Adipose tissue (tissue), 3 donors: ENCODE data around the gene SNTG2. TPM values are rescaled to one million over a fixed set of nuclear protein-coding genes. Genes with fewer than 3 reads are reported as not detected.

ENCODE experiments used
- H3K27ac ChIP-seq: one replicate; pipeline ENCODE4 v1.5.1; 2013; ENCODE audit warnings: low read depth, low read length
- WGBS, 3 donors: extraction: QIAGEN DNeasy Blood & Tissue Kit; methylation state at CpG; one replicate each; pipeline ENCODE4 v1.1.7; 2013; 5-methylcytosine and 5-hydroxymethylcytosine counted together
- polyA plus RNA-seq, 3 donors: library from polyadenylated mRNA; stranded (reverse); fragments of 200-250 nt; gene quantifications; one replicate each; pipeline ENCODE4 v1.2.3, GENCODE V29; 2013
- donor health status: healthy with polysubstance abuse.
- donor health status: Bipolar disorder and iron deficiency.
- donor health status: healthy.

SNTG2 gene
- polyA plus RNA-seq, 3 donors: 0.56 to 2.8 (median 2.7) TPM

GRCh38 chr2:1301056-1301455 lies 350.4 kb downstream of the SNTG2 start:
- 89 to 92% (median 90%) methylated on average over 5 of the region's 5 CpGs for WGBS, 3 donors
- no peak overlapping the region for H3K27ac ChIP-seq

DNA sequence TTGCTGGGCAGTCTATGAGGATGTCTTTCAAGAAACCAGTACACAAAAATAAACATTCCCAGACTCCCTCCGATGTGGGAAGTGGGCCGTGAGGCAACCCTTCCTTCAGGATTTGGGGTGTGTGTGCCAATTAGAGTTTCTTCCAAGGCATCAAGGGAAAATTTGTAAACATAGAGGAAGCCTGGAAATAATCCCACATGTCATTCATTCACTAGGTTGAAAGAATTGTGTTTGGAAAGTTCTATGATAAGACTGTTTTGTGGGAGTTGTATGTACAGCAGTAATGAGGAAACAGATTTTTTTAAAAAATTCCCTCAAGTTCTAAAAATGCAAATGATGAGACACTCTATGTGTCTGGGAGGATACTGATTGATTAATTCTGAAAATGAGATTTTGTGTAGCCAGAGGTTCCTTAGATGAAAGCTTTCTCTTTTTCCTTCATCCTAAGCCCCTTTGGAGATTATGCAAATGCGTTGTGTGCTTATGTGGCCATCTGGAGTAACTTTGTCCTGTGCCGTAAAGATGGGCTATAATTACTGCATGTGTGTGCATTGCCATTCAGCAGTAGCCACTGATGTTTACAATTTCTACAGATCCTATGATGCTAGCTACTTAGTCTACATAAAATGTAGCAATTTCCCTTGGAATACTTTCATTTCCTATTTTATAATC lies 354.8 kb downstream of the SNTG2 start:
- 54 to 69% (median 68%) methylated on average over 4 of the region's 4 CpGs for WGBS, 3 donors
- H3K27ac ChIP-seq: no peak overlapping the region

- WGBS, 3 donors: 85 to 89% (median 88%) methylated on average over 13 of the region's 13 CpGs
- H3K27ac ChIP-seq: no peak overlapping the region
These were observed 355.5 kb downstream of the SNTG2 start for GRCh38 chr2:1306014-1306686.

GRCh38 chr2:1306687-1307516 lies 356.3 kb downstream of the SNTG2 start:
- H3K27ac ChIP-seq: no peak overlapping the region
- 91 to 94% (median 94%) methylated on average over 17 of the region's 17 CpGs for WGBS, 3 donors

DNA sequence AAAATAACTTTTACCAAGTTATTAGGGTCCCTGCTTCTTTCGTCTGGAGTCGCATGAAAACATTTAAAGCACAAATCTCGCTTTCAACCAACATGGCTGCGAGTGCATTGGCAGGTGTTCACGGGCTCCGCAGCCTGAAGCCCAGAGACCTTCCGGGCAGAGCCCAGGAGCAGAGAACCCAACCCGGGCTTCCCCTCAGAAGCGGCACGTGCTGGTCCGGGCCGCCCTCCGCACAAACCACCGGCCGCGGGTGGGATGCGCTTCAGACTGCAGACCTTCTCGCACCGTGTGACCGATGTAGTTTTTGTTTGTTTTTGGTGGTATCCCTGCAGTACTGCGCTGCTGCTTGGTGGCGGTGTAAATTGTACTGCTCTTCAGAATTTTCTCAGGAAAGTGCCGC lies 357.0 kb downstream of the SNTG2 start:
- H3K27ac ChIP-seq: no peak overlapping the region
- 91 to 95% (median 92%) methylated on average over 23 of the region's 23 CpGs for WGBS, 3 donors

GRCh38 chr2:1308678-1309077 lies 358.0 kb downstream of the SNTG2 start:
- H3K27ac ChIP-seq: no peak overlapping the region
- 89 to 97% (median 90%) methylated on average over 8 of the region's 8 CpGs for WGBS, 3 donors

- WGBS, 3 donors: 93 to 95% (median 93%) methylated on average over 3 of the region's 3 CpGs
- H3K27ac ChIP-seq: no peak overlapping the region
These were observed 358.9 kb downstream of the SNTG2 start for GRCh38 chr2:1309507-1309906.

GRCh38 chr2:1310202-1310601 lies 359.6 kb downstream of the SNTG2 start:
- H3K27ac ChIP-seq: no peak overlapping the region
- WGBS, 3 donors: 87 to 95% (median 92%) methylated on average over 7 of the region's 7 CpGs

- H3K27ac ChIP-seq: no peak overlapping the region
- 89 to 93% (median 90%) methylated on average over 10 of the region's 10 CpGs for WGBS, 3 donors
These were observed 360.2 kb downstream of the SNTG2 start for GRCh38 chr2:1310866-1311265.

DNA sequence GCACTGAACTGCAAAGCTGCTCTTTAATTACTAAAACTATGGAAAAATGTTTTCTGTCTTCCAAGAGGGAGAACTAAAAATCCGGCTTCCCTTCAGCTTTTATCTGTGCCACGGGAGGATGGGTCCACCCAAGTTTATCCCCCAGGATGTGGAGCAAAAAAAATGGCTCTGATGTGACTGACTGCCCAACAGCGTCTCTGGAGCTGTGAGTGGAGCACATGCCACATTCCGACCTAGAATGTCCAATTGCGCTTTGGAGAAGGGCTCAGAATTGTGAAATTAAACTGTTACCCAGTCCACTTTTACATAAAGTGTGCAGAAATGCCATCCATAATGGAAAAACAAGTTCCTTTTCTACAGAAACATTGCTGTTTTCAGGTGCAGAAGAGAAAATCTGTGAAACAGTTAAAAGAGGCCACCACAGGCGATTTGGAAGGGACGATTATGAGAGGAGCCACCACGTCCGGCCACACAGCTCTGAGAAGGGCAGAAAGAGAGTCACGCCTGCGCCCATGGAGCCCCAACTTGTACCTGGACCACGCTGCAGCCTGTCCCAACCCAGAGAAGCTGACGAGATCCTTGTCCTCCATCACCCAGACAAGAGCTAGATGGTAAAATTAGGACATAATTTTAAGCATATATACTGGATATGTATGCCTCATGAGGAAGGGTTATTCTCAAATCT lies 362.7 kb downstream of the SNTG2 start:
- H3K27ac ChIP-seq: no peak overlapping the region
- 54 to 82% (median 80%) methylated on average over 13 of the region's 13 CpGs for WGBS, 3 donors

- WGBS, 3 donors: 51 to 94% (median 88%) methylated on average over 6 of the region's 6 CpGs
- no peak overlapping the region for H3K27ac ChIP-seq
These were observed 363.6 kb downstream of the SNTG2 start for GRCh38 chr2:1314254-1314653.

DNA sequence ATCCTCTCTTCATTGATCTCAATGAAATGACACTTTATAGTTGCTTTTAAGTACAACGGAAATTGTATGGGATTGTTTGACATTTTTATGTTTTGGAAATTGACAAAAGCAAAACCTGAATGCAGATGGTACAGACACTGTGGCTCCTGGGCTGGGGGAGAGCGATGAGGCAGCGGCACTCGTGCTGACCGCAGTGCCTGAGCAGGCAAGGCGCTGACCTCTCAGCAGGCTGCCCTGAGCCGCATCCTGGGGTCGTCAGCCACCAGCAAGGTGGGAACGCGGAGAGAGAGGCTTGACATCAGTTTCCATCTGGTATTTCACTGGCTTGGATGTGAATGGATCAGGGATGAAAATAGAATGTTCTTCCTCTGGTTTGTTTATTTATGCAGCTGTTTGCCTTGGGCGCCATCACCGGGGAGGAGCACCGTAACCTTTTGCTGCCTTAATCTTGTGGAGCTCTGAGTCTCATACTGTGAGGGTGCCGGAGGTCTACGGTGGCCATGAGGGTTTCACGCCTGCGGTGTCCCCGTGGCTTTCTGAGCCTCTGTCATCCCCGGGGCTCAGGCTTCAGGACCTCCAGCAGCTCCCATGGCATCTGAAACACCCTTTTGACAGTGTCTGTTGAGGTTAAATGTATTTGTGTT lies 367.8 kb downstream of the SNTG2 start:
- no peak overlapping the region for H3K27ac ChIP-seq
- 68 to 79% (median 68%) methylated on average over 19 of the region's 19 CpGs for WGBS, 3 donors

DNA sequence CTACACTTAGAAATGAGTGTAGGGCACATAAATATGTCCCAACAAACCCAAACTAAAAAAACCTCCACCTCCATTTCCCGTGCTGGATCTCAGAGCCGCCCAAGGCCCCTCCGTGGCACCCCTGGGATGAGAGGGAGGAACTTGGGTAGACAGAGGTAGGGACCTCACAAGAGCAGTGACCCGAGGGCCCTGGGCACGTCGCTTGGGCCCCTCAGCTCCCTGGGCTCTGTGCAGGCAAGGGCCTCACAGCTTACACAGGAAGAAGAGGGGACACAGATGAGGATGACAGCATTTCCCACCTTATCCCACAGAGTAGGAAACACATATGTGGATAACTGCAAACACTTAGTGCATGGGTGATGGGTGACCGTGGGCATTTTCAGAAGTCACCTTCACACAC lies 368.7 kb downstream of the SNTG2 start:
- no peak overlapping the region for H3K27ac ChIP-seq
- WGBS, 3 donors: 78 to 91% (median 89%) methylated on average over 7 of the region's 7 CpGs

DNA sequence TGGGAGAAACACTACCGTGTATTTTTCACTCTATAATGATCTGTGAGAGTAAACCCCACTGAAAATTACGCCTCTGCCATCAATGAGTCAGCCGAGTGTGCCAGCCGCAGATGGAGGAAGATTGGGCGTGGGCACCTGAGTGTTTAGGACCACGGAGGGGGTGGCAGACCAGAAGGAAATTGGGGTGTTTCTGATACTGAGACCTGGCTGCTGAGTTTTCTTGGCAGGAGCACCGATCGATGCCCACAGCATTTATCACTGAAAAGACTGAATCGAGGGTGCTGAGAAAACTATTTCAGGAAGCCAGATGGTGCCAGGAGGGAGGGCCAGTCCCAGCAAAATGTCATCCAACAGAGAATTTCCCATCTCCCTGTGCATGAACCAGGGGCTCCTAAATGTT lies 370.7 kb downstream of the SNTG2 start:
- no peak overlapping the region for H3K27ac ChIP-seq
- 45 to 85% (median 84%) methylated on average over 9 of the region's 9 CpGs for WGBS, 3 donors

DNA sequence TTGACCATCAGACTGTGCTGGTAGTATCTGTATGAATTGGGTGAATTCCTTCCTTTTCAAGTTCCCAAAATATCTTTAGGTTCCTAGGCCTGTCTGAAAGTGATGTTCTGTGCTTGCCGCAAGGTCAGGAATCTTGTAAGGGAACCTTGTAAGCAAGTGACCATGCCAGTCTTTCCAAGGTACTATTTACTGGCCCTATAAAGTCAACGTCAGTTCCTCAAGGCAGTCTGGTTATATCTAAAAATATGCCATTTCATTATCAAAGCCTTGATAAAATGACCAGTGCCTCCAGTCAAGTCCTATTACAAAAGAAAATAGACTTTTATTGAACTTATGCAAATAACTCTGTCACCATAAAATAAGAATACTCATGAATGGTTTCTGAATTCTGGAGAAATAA lies 374.2 kb downstream of the SNTG2 start:
- no peak overlapping the region for H3K27ac ChIP-seq
- 37 to 88% (median 85%) methylated on average over 2 of the region's 2 CpGs for WGBS, 3 donors

GRCh38 chr2:1328684-1329083 lies 378.0 kb downstream of the SNTG2 start:
- 80 to 91% (median 90%) methylated on average over 5 of the region's 5 CpGs for WGBS, 3 donors
- H3K27ac ChIP-seq: no peak overlapping the region

DNA sequence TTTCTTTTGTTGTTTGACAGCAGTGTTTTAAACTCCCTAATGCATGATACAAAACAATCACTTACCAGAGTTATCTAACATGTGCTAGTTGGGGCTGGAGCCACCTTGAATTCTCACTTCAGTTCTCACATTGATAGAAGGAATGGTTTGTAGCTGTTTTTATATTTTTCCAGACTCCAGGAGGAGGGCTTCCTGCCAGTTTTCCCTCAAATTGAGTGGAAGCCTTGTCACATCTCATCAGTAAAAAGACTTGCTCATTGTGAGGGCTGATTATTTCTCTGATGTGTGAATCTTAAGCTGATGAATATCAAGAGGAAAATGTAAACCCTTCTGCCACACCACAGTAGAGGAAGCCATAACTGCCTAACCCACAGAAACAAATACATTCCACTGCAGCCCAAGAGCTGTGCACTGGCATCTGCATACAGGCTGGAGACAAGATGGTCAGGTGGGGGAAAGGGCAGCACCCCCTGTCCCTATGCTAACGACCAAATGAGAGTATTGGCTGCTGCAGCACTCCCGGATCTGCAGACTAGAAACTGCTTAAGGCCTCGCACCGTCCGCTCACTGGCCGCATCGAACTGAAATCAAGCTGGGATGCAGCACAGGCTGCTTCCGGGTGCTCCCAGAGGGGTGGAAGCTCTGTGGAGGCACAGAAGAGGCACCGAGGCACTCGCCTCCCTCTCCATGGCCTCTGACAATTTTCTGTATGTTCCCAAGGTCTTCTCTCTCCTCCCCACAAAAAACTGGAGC lies 388.9 kb downstream of the SNTG2 start:
- H3K27ac ChIP-seq: no peak overlapping the region
- 69 to 79% (median 73%) methylated on average over 10 of the region's 10 CpGs for WGBS, 3 donors

DNA sequence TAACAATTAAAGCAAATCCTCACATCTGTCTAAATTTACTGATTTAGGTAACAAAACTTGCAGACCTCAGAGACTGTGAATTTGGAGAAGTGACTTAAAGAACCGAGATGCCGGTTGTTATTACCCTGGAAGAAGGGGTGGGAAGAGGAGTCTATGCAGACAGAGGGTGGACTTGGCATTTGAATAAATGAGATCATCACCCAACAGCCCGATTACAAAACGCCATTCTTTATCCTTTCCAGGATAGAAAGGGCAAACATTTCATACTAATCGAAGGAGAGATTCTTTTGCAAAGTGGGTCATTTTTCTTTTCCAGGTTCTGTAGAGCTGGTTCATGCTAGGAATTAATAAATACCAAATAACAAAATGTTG lies 389.5 kb downstream of the SNTG2 start:
- 64 to 79% (median 67%) methylated on average over 5 of the region's 5 CpGs for WGBS, 3 donors
- H3K27ac ChIP-seq: no peak overlapping the region
